ENCODE data around the gene IFT74.
"Not testable (repeated sequence)": the region's sequence is repeated elsewhere in the genome, so short reads cannot be mapped to it uniquely, and the experiment has no call there.

The IFT74 gene

DNA sequence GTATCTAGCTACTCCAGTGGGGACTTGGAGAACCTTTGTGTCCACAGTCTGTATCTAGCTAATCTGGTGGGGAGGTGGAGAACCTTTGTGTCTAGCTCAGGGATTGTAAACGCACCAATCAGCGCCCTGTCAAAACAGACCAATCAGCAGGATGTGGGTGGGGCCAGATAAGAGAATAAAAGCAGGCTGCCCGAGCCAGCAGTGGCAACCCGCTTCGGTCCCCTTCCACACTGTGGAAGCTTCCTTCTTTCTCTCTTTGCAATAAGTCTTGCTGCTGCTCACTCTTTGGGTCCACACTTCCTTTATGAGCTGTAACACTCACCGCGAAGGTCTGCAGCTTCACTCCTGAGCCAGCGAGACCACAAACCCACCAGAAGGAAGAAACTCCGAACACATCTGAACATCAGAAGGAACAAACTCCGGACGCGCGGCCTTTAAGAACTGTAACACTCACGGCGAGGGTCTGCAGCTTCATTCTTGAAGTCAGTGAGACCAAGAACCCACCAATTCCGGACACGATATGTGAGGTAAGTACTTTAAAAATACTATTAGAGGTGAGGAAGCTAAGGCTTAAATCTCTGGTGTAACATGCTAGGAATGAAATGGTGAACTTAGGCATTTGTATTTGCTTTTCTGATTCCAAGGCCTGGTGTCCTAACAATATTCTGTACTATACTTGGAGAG, 137.3 kb downstream of the IFT74 start:
- H4K5ac ChIP-seq (ENCODE audit: low read length); H3K4me2 ChIP-seq (ENCODE audit: low read length); H3K18ac ChIP-seq (ENCODE audit: low read length); DNase-seq; H4K8ac ChIP-seq (ENCODE audit: low read depth, low read length); H2BK5ac ChIP-seq (ENCODE audit: low read length); H3K4me3 ChIP-seq (ENCODE audit: low read length); H3K9ac ChIP-seq (ENCODE audit: low read length); H3K36me3 ChIP-seq (ENCODE audit: control insufficient read depth, insufficient read depth, low read length); H3K79me2 ChIP-seq (ENCODE audit: control insufficient read depth, insufficient read depth, low read length); H3K56ac ChIP-seq (ENCODE audit: low read length); H3K23ac ChIP-seq (ENCODE audit: low read length); H2BK15ac ChIP-seq (replicated peaks; ENCODE audit: low read depth); H3K27ac ChIP-seq (ENCODE audit: low read depth, low read length); H2AK5ac ChIP-seq (ENCODE audit: low read length); H3K27me3 ChIP-seq (ENCODE audit: insufficient read depth, low read length, poor library complexity); H3K4ac ChIP-seq (ENCODE audit: low read depth, low read length); H3K4me1 ChIP-seq (ENCODE audit: control insufficient read depth, low read depth, low read length); H3K79me1 ChIP-seq (ENCODE audit: low read length); H2BK120ac ChIP-seq (ENCODE audit: low read depth, low read length): not testable (repeated sequence)
- no CpG with 5 or more reads among the region's 17 CpGs for WGBS (ENCODE audit: extremely low coverage, insufficient coverage, low lambda C conversion rate)

DNA sequence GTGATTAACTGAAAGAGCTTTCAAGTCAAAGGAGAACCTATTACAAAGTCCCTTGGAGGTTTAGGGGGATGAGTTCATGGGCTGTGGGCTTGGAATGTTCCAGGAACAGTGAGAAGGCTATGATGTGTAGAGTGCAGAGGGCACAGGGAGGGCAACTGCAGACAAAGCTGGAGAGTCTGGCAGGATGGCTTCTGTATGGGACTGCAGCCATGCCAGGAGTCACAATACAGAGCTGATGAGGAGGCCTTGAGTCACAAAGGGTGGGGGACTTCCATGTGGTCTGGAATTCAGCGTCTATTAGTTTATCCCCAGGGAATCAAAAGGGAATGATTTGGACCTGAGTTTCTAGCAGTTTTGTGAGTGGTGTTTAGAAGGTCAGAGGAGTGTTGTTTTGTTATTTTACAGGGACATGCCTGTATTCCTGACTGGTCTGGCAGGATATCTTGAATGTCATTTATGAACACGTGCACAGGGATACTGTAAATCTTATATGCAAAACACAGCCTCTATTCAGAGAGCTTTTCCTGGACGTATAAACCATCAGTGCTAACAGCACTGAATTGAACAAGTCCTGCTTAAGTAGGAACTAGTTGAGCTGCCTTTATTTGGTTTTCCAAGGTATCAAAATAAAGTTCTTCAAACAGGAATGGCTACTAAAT, 138.6 kb downstream of the IFT74 start:
- Histone ChIP-seq H2AK5ac (ENCODE audit: low read length) (no peak overlapping the region), H3K79me1 (ENCODE audit: low read length) (no peaks in the 10 kb centered on the region), H3K36me3 (ENCODE audit: control insufficient read depth, insufficient read depth, low read length) (no peaks in the 10 kb centered on the region), H3K79me2 (ENCODE audit: control insufficient read depth, insufficient read depth, low read length) (no peaks in the 10 kb centered on the region), H2BK5ac (ENCODE audit: low read length) (no peak overlapping the region), H2BK15ac (replicated peaks; ENCODE audit: low read depth) (no peak overlapping the region), H3K23ac (ENCODE audit: low read length) (no peak overlapping the region), H3K4ac (ENCODE audit: low read depth, low read length) (no peak overlapping the region), H3K27ac (ENCODE audit: low read depth, low read length) (no peak overlapping the region), H3K4me1 (ENCODE audit: control insufficient read depth, low read depth, low read length) (no peaks in the 10 kb centered on the region), H3K4me3 (ENCODE audit: low read length) (no peak overlapping the region), H3K4me2 (ENCODE audit: low read length) (no peak overlapping the region), H3K18ac (ENCODE audit: low read length) (no peak overlapping the region), H4K5ac (ENCODE audit: low read length) (no peak overlapping the region), H3K56ac (ENCODE audit: low read length) (no peak overlapping the region), H2BK120ac (ENCODE audit: low read depth, low read length) (no peak overlapping the region), H3K9ac (ENCODE audit: low read length) (no peak overlapping the region), H4K8ac (ENCODE audit: low read depth, low read length) (no peak overlapping the region), H3K27me3 (ENCODE audit: insufficient read depth, low read length, poor library complexity) (no peaks in the 10 kb centered on the region)
- DNase-seq = no peak
- WGBS (ENCODE audit: extremely low coverage, insufficient coverage, low lambda C conversion rate) = no CpG with 5 or more reads among the region's 3 CpGs

DNA sequence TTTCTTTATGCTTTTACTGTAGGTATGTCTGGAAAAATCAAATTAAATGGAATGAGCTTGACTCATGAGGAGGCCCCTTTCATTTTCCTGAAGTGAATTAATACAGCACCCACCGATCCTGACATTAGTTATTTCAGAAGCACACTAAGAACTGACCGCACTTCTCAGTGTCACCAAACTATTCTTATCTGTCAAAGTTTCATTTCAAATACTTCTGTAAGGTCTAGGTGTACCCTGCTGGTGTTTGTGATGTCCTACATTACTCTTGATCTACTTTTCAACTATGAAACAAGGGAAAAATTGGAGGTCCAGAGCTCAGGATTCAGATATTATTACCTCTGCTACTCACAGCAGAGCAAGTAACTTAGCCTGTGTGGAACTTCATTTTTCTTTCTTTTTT, 151.0 kb downstream of the IFT74 start:
- Histone ChIP-seq H3K9ac (ENCODE audit: low read length) (no peak overlapping the region), H2BK5ac (ENCODE audit: low read length) (no peak overlapping the region), H2AK5ac (ENCODE audit: low read length) (no peak overlapping the region), H4K8ac (ENCODE audit: low read depth, low read length) (no peak overlapping the region), H3K4ac (ENCODE audit: low read depth, low read length) (no peak overlapping the region), H3K36me3 (ENCODE audit: control insufficient read depth, insufficient read depth, low read length) (no peaks in the 10 kb centered on the region), H3K4me3 (ENCODE audit: low read length) (no peak overlapping the region), H2BK15ac (replicated peaks; ENCODE audit: low read depth) (no peak overlapping the region), H3K27me3 (ENCODE audit: insufficient read depth, low read length, poor library complexity) (no peaks in the 10 kb centered on the region), H3K4me1 (ENCODE audit: control insufficient read depth, low read depth, low read length) (no peaks in the 10 kb centered on the region), H3K23ac (ENCODE audit: low read length) (no peak overlapping the region), H3K79me1 (ENCODE audit: low read length) (no peaks in the 10 kb centered on the region), H3K27ac (ENCODE audit: low read depth, low read length) (no peak overlapping the region), H3K56ac (ENCODE audit: low read length) (no peak overlapping the region), H3K18ac (ENCODE audit: low read length) (no peak overlapping the region), H2BK120ac (ENCODE audit: low read depth, low read length) (no peak overlapping the region), H4K5ac (ENCODE audit: low read length) (no peak overlapping the region), H3K4me2 (ENCODE audit: low read length) (no peak overlapping the region), H3K79me2 (ENCODE audit: control insufficient read depth, insufficient read depth, low read length) (no peaks in the 10 kb centered on the region)
- WGBS (ENCODE audit: extremely low coverage, insufficient coverage, low lambda C conversion rate) = no CpG with 5 or more reads among the region's 2 CpGs
- no peak for DNase-seq

DNA sequence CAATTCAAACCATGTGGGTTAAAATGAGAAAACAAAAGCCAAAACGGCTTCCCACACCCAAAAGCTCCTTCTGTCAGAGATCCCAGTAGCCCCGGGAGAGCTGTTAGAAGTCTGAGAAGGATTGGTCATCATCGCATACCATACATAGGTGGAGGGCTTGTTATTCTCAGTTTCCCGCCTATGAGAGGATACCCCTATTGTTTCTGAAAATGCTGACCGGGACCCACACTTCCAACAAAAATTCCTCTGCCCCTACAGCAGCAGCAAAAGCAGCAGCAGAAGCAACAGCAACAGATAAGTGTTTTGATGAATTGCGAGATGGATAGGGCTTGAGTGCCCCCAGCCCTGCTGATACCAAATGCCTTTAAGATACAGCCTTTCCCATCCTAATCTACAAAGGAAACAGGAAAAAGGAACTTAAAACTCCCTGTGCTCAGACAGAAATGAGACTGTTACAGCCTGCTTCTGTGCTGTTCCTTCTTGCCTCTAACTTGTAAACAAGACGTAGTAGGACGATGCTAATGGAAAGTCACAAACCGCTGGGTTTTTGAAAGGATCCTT, 152.8 kb downstream of the IFT74 start, which contains the start of gene TEK:
Gene TEK (plus strand): TSS at position 245 of the 561 bp plus-strand sequence. CDS start 366 bp downstream, outside the sequence.
- H3K9ac ChIP-seq (ENCODE audit: low read length) = peak within 1 kb of the TSS; percentile 75
- H4K5ac ChIP-seq (ENCODE audit: low read length) = peak within 1 kb of the TSS; percentile 50
- H3K56ac ChIP-seq (ENCODE audit: low read length) = peak within 1 kb of the TSS; percentile 87
- H3K4me2 ChIP-seq (ENCODE audit: low read length) = peak within 1 kb of the TSS; percentile 67
- no peak within 1 kb of the TSS for H3K4ac ChIP-seq (ENCODE audit: low read depth, low read length)
- H4K8ac ChIP-seq (ENCODE audit: low read depth, low read length) = no peak within 1 kb of the TSS
- peak within 1 kb of the TSS; percentile 42 for H3K18ac ChIP-seq (ENCODE audit: low read length)
- no peak within 1 kb of the TSS for H2AK5ac ChIP-seq (ENCODE audit: low read length)
- no peaks in the 10 kb centered on the region for H3K4me1 ChIP-seq (ENCODE audit: control insufficient read depth, low read depth, low read length)
- no CpG with 5 or more reads among the region's 9 CpGs for WGBS (ENCODE audit: extremely low coverage, insufficient coverage, low lambda C conversion rate)
- peak within 1 kb of the TSS; percentile 55 for H3K4me3 ChIP-seq (ENCODE audit: low read length)
- no peak within 1 kb of the TSS for H2BK120ac ChIP-seq (ENCODE audit: low read depth, low read length)
- peaks cover 1% of the 10 kb centered on the region for H3K79me1 ChIP-seq (ENCODE audit: low read length)
- no peaks in the 10 kb centered on the region for H3K36me3 ChIP-seq (ENCODE audit: control insufficient read depth, insufficient read depth, low read length)
- no peaks in the 10 kb centered on the region for H3K79me2 ChIP-seq (ENCODE audit: control insufficient read depth, insufficient read depth, low read length)
- peak within 1 kb of the TSS; percentile 71 for H2BK5ac ChIP-seq (ENCODE audit: low read length)
- H2BK15ac ChIP-seq (replicated peaks; ENCODE audit: low read depth) = no peak within 1 kb of the TSS
- H3K23ac ChIP-seq (ENCODE audit: low read length) = no peak within 1 kb of the TSS
- DNase-seq = peak; percentile 84
- H3K27me3 ChIP-seq (ENCODE audit: insufficient read depth, low read length, poor library complexity) = no peaks in the 10 kb centered on the region
- peak within 1 kb of the TSS; percentile 39 for H3K27ac ChIP-seq (ENCODE audit: low read depth, low read length)

DNA sequence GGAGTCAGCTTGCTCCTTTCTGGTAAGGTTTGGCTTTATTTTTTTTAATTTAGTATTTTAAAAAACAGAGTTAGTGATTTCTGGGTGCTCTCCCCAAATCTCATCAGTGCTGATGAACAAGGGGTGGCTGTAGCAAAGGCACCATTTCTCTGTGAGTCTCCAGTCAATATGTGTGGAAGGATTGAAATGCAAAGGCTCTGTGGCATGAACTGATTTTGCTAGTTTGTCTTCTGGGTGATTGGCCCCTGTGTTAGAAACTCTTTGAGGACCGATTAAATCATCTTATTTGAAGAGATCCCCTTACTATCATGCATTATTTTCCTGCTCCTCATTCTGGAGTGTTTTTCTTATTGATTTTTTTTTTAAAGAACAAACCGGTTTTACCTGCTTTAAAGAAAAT, 153.4 kb downstream of the IFT74 start:
- no peaks in the 10 kb centered on the region for H3K27me3 ChIP-seq (ENCODE audit: insufficient read depth, low read length, poor library complexity)
- no peak overlapping the region for H2BK15ac ChIP-seq (replicated peaks; ENCODE audit: low read depth)
- WGBS (ENCODE audit: extremely low coverage, insufficient coverage, low lambda C conversion rate) = no CpG with 5 or more reads among the region's 2 CpGs
- H3K9ac ChIP-seq (ENCODE audit: low read length) = peak overlapping the region; percentile 75
- DNase-seq = no peak
- H3K4me1 ChIP-seq (ENCODE audit: control insufficient read depth, low read depth, low read length) = no peaks in the 10 kb centered on the region
- H3K4me2 ChIP-seq (ENCODE audit: low read length) = peak overlapping the region; percentile 67
- H2BK5ac ChIP-seq (ENCODE audit: low read length) = no peak overlapping the region
- no peaks in the 10 kb centered on the region for H3K36me3 ChIP-seq (ENCODE audit: control insufficient read depth, insufficient read depth, low read length)
- H2BK120ac ChIP-seq (ENCODE audit: low read depth, low read length) = no peak overlapping the region
- peak overlapping the region; percentile 87 for H3K56ac ChIP-seq (ENCODE audit: low read length)
- H3K27ac ChIP-seq (ENCODE audit: low read depth, low read length) = peak overlapping the region; percentile 39
- peak overlapping the region; percentile 55 for H3K4me3 ChIP-seq (ENCODE audit: low read length)
- H4K8ac ChIP-seq (ENCODE audit: low read depth, low read length) = no peak overlapping the region
- H4K5ac ChIP-seq (ENCODE audit: low read length) = no peak overlapping the region
- no peak overlapping the region for H3K4ac ChIP-seq (ENCODE audit: low read depth, low read length)
- H3K79me1 ChIP-seq (ENCODE audit: low read length) = peaks cover 1% of the 10 kb centered on the region
- H2AK5ac ChIP-seq (ENCODE audit: low read length) = no peak overlapping the region
- H3K18ac ChIP-seq (ENCODE audit: low read length) = peak overlapping the region; percentile 32
- no peaks in the 10 kb centered on the region for H3K79me2 ChIP-seq (ENCODE audit: control insufficient read depth, insufficient read depth, low read length)
- H3K23ac ChIP-seq (ENCODE audit: low read length) = no peak overlapping the region

Data from mesendoderm (in vitro differentiated cells).